TTC549 (cell line): ENCODE results near the gene IFNA1.
"Not testable (repeated sequence)": the region's sequence is repeated elsewhere in the genome, so short reads cannot be mapped to it uniquely, and the experiment has no call there.

Source experiments
- FAIRE-seq: peaks from 2 replicates; lab custom pipeline; 2012; peaks lifted over from hg19 to GRCh38; lab: Jason Lieb, UNC

The IFNA1 gene

DNA sequence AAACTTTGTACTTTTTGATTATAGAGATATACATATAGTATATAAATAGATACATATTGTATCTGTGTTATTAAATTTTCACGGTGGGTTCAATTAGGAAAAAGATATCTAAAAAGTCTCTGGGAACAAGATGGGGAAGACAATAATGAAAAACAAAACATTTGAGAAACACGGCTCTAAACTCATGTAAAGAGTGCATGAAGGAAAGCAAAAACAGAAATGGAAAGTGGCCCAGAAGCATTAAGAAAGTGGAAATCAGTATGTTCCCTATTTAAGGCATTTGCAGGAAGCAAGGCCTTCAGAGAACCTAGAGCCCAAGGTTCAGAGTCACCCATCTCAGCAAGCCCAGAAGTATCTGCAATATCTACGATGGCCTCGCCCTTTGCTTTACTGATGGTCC lies at the start of gene IFNA1:
TSS of gene IFNA1 (plus strand) at position 301 of the 400 bp plus-strand sequence. CDS start at position 370, 69 bp downstream.
- FAIRE-seq = no peak

DNA sequence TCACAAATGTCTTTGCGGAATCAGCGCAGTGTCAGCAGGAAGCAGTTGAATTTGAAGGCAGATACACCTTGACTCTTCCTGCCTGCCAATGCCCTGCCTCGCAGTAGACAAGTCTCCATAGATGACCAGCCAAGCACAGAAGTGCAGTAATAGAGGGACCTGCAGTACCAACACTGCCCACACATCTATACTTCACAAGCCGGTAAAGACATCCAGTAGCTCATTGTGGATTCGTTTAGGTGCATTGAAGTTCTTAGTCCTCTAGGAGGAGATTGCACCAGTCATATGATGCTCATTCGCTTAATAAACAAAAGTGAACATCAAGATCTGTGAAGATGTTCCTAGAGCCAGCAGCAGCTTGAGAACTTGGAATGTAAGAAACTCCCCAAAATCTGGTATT lies 48.0 kb upstream of the IFNA1 start:
- FAIRE-seq = no peak

DNA sequence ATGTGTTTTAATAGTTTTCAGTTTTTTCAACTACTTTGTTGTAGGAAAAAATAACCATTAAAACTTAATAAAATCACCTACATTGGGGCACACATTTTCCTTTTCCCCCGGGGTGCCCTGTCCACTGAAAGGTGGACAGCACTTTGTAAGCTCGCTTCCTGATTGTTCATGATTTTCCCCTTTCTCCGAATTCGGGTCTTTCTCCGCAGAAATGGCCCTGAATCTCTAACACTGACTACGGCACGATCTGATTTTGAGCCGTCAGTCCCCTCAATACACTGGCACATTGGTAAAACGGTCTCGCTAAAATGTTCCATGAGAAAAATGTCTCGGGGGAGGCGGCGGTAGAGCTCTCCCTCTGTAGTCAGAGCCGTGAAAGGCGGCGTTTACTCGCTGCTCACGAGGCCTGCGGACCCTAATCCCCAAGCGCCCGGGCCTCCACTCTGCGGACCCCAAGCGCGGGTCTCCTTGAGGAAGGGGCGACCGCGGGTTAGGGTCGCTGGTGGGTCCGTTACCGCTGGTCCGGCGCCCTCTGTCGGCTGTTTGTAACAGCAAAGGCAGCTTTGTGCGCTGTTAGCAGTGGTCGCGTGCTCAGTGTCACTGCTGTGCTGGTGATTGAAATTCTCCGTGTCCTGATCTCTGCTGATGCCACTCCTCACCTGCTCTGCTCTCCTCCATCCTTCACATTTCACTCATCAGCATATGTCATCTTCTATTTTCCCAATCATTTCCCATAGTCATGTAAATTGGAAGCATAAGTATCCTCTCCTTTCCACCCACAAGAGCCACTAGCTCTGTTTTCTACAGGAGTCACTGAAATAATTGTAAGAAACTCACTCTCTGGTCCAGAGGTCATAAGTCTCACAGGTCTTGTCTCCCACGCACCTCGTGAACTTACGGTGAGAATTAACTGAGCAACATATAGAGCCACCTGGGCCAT lies 44.2 kb upstream of the IFNA1 start:
- no peak for FAIRE-seq

DNA sequence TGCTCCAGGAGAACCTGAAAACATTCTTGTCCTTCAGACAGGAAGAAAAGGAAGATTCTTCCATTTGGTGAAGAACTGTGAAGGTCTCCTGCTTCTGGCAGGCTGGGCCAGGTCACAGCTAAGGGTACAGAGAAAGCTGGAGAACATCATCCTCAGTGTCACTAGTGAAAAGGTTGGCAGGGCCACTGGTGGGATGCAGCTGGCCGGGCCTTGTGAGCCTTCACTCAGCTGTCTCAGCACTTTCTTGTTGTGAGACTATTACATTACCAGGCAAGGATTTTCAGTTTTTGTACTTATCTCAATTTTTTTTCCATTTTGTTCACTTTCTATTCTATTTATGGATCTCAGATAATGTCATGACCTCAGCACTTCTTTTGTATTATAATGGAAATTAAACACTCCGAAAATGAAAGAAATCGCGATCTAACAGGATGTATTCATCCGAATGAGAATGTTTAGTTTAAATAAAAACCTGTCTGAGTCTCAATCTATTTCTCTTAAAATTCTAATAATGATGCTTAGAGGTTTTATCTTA lies 41.2 kb upstream of the IFNA1 start:
- no peak for FAIRE-seq

DNA sequence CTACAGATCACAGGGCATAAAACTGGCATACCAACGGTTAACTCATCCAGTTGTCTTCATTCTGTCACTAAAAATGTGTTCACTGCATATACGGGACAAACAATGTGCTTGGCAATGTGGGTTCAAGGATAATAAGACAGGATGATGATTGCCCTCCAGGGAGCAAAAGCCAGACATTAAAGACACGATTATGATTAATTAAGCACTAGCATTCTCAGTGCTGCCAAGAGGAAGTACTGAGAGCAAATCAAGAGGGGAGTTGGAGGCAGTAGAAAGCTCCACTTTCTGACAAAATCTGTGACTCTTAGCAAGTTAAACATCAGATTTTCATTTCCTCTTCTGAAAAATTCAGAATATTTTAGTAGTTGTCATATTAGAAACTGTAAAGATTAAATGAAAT lies 40.3 kb upstream of the IFNA1 start:
- FAIRE-seq = no peak

DNA sequence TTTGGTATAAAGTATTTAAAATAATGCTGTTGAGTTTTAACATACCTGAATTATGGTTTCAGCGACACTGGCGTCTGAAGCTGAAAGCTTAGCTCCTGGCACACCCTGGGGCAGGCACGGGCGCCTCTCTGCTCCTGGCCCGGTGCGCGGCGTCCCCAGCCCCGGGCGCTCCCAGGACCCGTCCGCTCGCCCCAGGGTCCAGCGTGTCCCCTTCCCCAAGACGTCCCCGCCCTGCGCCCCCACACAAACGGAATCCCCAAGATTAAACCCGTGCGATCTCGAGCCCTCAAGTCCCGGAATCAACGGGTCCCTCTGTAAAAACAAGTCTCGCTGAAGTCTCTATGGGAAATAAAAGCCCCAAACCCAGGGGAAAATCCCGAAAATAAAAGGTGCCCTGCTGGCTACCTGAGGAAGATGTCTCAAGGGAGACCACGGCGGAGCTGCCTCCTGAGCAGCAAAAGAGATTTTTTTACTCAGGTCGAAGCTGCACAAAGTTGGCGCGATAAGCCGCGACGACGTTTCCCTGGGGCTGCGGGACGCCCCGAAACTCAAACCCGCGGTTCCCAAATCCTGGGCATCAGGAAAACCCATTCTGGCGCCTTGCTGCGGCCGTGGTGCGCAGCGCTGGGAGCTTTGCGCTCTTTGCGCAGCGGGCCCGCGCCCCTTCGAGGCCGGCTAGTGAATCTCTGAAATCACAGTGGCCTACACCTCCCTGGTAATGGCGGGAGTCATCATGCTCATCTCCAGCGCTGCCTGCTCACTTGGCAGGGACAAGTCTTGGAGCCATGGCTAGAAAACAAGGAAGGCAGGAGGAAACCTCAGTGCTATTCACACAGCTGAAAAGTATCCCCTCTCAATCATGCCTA lies 37.6 kb upstream of the IFNA1 start:
- no peak for FAIRE-seq

DNA sequence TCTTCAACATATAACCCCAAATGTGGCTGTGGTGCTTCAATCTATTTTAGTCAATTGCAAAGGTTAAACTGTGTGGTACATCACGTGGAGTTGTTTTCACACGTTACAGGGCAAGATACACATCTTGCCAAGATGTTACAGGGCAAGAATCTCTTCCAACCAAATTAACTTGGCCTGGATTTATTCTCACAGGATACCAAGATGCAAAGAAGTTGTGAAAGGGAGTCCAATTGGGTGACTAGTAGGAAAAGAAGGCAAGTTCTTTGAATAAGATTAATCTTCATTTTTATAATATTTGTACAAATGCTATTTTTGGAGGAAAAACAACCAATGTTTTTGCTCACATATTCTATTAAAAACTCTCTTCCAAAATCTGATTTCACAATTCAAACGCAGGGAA lies 36.1 kb upstream of the IFNA1 start:
- FAIRE-seq = no peak

DNA sequence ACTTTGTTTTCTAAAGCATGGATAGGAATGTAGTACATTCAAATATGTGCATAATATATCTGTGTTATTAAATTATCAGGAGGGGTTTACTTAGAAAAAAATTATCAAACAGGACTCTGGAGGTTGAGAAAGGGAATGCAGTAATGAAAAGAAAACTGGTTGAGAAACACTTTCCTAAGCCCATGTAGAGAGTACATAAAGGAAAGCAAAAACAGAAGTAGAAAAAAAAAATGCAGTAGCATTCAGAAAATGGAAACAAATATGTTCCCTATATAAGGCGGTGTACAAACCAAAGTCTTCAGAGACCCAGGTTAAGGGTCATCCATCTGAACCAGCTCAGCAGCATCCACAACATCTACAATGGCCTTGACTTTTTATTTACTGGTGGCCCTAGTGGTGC lies 31.4 kb upstream of the IFNA1 start, which contains the start of gene IFNA8:
TSS of gene IFNA8 (plus strand) at position 301 of the 400 bp plus-strand sequence. CDS start at position 361, 60 bp downstream.
- FAIRE-seq = no peak

DNA sequence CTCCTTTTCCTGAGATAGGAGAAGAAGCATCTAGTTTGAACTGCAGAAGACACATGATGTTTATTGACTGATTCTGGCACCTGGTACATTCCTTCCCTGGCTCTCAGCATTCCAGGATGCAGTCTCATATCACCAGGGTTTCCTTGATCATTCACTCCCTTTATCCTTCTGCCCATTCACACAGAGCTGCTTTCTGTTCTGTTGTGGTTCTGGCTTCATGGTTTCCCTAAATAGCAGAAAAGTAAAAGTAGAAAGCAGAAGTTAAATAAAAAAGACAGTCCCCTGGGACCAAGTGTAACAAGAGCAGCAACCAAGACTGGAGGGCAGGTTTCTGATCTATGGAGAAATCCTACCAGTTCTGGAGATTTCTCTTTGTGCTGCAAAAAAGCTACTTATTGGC lies 28.1 kb upstream of the IFNA1 start:
- no peak for FAIRE-seq

DNA sequence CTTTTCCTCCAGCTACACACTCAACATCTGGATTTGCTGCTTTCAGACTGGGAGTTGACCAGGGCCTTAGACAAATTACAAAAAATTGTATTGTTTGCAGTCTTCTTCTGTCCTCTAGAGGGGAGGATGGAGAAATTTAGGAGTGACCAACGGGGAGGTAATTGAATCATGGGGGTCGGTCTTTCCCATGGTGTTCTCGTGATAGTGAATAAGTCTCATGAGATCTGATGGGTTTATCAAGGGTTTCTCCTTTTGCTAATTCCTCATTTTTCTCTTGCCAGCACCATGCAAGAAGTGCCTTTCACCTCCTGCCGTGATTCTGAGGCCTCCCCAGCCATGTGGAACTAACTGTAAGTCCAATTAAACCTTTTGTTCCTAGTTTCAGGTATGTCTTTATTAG lies 27.1 kb upstream of the IFNA1 start:
- FAIRE-seq = no peak

DNA sequence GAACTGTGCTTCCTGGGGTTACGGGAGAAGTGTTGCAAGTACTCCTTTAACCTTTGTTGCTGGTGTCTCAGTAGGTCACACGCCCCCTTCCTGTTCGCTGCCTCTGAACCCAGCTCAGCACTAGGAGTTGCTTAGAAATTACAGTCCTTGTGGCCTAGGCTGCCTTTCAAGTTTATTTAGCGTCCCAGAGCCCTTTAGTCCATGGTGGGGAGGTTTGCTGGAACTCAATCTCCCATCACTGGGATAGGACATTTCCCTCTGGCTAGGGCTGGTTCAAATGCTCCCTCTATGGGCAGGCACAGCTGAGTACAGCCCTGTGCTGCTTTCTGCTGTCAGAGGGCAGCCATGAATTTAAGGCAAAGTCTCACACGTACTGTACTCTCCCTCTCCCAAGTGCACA lies 26.6 kb upstream of the IFNA1 start:
- FAIRE-seq = no peak

DNA sequence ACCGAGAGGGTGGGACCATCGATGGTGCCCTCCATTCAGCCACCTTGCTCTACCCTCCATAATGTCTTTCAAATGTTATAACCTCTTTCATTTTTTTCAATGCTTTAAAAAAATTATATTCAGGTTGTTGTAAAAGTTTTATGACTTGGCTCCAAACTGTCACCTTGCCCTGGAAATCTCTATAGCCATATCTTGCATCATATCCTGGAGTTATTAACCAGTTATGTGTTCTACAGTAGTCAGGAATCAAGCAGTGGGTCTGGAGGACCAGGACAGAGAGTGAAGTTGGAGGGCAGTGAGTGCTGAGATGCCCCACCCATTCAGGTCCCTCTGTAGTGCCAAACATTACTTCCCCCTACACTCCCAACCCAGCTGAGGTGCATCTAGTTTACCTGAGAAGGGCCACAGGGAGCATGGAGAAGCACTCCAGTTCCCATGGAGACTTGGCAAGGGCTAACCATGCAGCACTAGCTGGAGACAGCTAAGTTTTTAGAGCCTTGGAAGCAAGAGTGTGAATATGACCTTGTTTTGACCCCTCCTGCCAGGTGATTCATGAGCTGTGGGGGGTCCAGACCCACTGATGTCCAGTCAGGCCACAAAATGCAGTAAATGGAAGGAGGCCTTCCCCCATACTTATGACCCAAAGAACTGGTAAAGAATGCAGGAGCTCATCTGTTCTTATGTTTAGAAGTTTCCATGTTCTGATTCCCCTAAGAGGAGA lies 25.9 kb upstream of the IFNA1 start:
- FAIRE-seq = no peak

DNA sequence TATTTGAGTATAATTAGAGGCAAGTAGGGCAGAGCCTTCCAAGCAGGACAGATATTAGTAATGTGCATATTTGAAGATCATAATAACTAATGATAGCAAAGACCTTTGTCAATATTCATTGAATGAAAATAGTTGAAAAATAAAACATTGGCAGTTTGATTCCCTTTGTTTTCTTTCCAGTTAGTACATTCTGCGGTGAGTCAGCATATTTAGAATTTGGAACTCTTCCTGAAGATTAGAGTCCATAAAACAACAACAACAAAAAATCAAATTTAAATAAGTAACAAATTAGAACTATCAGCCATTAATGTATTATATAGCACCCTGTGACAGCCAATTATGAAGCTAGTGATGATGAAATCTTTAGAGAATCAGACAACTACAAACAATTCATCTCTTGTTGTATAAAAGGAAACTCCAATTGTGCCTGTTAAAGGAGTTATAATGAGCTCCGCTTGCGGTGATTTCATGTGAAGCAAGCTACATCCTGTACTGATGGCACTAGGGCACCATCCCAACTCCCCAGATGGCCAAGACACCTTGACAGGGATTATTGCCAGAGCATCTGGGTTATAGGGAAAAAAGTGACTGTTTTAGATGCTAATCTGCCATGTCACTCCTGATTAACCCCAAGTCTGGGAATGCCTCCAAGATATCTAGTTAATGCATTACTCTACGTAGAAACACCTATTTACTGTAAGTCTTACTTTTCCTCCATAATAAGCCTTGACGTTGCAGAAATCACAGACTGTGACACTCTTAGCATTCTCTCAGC lies 24.6 kb upstream of the IFNA1 start:
- no peak for FAIRE-seq

DNA sequence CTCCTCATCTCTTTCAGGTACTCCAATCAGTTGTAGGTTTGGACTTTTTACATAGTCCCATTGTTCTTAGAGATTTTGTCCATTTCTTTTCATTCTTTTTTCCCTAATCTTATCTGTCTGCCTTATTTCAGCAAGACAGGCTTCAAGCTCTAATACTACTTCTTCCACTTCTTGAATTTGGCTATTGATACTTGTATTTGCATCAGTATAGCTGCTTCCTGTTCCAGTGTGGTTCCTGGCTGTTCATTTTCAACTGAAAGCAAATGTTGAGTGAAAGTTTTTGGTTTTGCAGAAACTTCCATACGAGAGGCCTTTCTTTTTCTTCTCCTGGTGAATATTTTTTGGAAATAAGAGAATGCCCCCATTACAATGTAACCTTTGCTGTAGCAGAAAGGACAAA lies 12.0 kb upstream of the IFNA1 start:
- FAIRE-seq = no peak

DNA sequence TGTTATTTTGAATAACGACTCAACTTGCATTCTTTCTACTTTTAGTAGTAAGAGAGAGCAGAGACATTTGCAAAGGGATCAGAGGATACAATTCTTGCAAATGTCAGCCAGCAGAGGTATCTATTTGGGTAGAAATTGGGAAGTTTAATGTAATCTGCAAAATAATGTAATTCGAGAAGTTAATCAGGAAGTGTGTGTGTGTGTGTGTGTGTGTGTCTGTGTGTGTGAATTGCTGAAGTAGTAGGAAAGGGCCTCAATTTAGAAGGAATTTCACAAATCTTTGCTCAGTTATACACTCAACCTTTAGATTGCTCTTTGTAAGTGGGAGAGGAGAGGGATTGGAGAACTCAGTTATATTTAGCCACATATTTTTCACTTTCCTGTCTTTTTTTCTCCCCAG lies 11.0 kb upstream of the IFNA1 start:
- no peak for FAIRE-seq

DNA sequence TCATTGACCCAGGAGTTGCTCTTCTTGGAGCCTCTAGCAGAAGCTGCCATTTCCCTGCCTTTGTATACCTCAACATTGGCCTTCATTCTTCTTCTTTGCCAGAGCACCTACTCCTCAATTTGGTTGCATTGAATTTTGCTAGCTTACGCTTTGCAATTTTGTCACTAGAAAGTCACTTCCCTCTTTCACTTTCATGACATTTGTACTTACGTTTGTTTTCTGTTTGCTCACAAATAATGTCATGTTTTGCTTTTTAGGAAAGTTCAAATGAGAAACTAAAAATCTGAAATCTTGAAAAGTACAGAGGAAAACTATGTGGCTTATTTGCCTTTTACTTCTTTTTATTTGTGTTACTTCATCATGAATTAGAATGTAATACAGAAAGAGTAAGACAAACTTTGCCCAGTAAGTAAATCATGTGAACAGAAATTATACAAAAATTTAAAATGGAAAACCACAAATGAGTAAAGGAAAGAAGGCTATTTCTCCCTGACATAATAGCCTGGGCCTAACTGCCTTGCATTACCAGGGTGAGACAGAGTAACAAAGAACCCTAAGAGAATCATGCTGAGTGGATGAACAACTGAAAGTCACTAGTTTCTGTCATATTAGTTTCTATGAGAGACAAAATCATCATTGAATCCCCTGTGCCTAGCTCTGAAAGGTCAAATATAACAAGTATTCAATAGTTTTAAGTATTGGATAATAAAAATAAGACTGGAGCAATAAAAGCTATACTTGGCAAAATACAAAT lies 7.4 kb upstream of the IFNA1 start:
- no peak for FAIRE-seq

DNA sequence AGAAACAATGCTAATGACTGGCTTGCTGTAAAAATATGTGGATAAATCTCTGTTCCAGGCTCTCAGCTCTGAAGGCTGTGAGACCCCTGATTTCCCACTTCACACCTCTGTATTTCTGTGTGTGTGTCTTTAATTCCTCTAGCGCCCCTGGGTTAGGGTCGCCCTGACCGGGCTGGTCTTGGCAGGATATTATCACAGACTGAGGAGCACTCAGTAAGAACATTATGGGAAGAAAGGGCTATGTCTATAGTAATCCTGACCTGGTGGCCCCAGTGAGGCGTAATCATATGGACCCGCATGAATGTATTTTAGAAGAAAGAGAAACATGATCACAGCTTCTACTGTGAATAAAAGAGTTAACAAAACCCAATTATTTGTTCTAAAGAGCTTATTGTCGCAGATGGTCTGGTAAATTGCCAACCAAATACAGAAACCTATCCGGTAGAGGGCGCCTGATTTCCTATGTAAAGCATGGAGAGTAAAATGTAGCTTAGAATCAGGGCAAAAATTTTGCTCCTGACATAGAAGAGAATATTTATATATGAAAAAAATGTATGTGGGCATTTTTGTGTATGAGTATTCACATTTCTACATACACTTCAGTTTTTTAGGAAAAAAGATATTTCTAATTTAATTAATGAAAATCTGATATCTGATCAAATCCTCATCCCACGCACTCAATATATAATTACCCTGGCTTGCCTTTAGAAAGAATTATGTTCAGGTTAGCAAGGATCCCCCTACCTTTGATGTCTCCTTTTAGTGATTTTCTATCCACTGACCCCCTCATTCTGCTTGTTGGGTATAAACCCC lies 5.8 kb upstream of the IFNA1 start:
- FAIRE-seq = no peak

DNA sequence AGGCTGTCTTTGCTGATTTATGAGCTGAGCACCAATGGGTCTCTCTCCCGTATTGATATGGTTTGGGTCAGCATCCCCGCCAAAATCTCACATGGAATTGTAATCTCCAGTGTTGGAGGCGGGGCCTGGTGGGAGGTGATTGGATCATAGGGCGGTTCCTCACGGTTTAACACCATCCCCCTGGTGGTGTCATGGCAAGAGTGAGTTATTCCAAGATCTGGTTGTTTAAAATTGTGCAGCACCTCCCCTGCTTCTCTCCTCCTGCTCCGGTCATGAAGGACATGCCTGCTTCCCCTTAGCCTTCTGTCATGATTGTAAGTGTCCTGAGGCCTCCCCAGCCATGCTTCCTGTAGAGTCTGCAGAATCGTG lies 5.2 kb upstream of the IFNA1 start:
- not testable (repeated sequence) for FAIRE-seq

DNA sequence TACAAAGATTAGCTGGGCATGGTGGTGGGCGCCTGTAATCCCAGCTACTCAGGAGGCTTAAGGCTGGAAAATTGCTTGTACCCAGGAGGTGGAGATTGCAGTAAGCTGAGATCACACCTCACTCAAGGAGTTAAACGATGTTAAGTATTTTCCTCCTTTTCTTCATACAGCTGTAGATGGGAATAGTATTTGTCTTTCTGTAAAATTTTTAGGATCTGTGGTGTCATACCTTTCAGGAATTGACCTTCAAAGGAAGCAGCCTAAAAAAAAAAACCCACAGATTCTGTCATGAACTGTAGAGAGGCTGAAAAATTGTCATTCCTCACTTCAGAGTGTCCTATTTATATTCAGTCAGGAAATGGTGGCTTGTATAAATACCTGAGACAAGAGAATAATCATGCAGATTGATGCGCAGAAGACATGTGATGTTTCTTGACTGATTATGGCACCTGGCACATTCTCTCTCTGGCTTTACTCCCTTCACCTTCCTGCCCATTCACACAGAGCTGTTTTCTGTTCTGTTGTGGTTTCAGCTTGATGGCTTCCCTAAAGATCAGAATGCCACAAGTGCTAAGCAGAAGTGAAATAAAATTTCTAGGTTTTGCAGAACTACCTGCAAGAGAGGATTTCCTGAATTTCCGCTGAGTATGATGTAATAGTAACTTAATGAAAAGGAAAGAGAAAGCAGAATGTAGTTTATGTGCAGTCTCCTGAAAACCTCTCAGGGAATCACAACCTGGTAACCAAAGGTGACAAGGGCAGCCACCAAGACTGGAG lies 3.8 kb downstream of the IFNA1 start:
- no peak for FAIRE-seq
